Astrocyte of the cerebellum (primary cell): Measurements from ENCODE around the gene KIF5C.

Experiments used
- DNase-seq: peaks from one replicate; pipeline ENCODE4 v3.0.0-alpha.2; 2011; ENCODE audit warnings: low read depth
- H3K4me3 ChIP-seq: 2 replicates; pipeline ENCODE4 v1.5.1; 2011; ENCODE audit warnings: mild to moderate bottlenecking, low read depth, low read length, moderate library complexity
- in situ Hi-C: cut with HindIII; loops from 2 replicates; pipeline ENCODE4 v1.10.0; 2017; ENCODE audit warnings: low sequenced_read_pairs
- TF ChIP-seq, protein P1 (sequence below): IDR thresholded peaks from 2 replicates; pipeline ENCODE4 v1.5.1; 2012; ENCODE audit warnings: low read length, low read depth, moderate library complexity, mild to moderate bottlenecking; ENCODE audit errors: missing control alignments

Gene KIF5C

DNA sequence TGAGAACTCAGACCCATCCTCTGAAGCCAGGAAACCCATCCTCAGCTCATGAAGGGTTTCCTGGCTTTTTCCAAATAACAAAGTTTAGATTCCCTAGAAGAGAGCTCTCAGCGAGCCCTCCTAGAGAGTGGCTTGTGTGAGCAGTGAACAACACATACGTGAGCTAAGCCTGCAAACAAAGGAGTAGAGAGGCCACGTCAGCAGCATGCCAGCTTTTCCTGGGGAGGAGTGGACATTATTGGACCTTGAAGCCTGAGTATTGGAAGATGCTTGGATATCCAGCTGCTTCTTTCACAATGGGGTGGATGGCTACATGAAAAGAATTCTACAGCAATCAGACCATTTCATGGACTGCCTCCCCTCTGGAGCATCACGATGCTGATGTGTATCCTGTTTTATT lies 21.1 kb downstream of the KIF5C start:
- H3K4me3 ChIP-seq: no peak overlapping the region
- in situ Hi-C loops: no loop called here
- TF ChIP-seq, protein P1, sequence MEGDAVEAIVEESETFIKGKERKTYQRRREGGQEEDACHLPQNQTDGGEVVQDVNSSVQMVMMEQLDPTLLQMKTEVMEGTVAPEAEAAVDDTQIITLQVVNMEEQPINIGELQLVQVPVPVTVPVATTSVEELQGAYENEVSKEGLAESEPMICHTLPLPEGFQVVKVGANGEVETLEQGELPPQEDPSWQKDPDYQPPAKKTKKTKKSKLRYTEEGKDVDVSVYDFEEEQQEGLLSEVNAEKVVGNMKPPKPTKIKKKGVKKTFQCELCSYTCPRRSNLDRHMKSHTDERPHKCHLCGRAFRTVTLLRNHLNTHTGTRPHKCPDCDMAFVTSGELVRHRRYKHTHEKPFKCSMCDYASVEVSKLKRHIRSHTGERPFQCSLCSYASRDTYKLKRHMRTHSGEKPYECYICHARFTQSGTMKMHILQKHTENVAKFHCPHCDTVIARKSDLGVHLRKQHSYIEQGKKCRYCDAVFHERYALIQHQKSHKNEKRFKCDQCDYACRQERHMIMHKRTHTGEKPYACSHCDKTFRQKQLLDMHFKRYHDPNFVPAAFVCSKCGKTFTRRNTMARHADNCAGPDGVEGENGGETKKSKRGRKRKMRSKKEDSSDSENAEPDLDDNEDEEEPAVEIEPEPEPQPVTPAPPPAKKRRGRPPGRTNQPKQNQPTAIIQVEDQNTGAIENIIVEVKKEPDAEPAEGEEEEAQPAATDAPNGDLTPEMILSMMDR: no peak
- no peak for DNase-seq

DNA sequence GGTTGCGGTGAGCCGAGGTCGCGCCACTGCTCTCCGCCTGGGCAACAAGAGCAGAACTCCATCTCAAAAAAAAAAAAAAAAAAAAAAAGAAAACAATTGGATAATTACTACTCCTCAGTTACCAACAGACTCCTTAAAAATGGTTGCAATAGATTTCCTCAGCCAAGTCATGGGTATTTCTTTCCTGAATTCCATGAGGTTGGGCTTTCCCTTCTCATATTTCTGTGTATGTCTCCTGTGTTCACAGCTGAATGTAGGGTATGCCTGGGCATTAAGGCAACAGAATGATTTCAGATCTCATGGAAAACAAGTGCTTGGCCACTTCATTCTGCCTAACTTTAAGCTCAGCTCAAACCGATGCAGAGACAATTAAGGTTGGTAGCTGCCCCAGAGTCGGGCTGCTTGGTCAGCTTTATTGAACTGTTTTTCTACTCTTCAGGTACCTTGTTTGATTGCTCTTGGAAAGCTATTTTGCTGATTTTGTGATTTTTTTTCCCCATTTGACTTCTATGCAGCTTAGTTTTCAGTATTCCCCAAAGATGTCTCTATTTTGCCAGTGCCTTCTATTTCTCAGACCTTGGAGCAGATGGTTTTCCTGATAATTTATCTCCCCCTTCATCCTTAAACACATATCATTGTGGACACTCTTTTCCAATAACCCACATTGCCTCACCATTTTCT lies 24.8 kb downstream of the KIF5C start:
- in situ Hi-C loops: no loop called here
- DNase-seq: no peak
- TF ChIP-seq, protein P1: no peak
- H3K4me3 ChIP-seq: no peak overlapping the region

DNA sequence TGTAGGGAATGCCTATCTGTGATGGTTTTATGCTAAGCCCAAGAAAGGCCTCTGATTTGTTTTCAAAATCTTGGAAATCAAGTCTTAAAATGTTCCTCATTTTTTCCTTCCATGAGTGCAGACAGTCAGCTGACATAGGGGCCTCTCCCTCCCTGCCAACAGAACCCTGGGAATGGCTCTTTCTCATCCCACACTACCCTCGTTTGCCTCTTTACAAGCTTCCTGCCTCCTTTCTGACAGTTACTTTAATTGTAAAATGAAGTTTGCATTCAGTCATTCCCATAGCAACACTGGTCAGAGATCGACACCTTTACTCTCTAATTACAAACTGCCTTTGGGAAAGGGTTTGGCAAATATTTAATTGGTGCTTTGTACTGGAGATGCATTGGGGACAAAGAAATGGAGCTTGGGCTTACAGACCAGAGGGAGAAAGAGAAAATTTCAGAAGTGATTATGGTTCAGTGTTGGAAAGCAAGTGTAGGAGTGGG lies 25.4 kb downstream of the KIF5C start:
- no peak for DNase-seq
- in situ Hi-C loops: no loop called here
- H3K4me3 ChIP-seq: no peak overlapping the region
- TF ChIP-seq, protein P1: no peak

DNA sequence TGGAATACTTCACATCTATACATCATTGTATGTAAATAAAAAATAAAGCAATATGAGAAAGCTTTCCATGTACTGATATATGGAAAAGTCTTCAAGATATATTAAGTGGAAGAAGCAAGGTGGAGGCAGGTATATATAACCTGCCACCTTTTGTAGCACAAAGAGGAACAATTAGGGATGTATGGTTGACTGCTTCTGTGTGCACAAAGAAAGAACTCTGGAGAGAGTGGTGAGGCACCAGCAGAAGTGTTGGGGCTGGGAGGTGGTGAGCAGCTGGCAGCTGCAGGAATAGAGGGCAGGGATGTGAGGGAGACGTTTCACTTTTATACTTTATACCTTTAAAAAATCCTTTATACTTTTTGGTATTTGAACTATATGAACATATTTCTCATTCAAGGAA lies 26.1 kb downstream of the KIF5C start:
- no peak overlapping the region for H3K4me3 ChIP-seq
- DNase-seq: no peak
- TF ChIP-seq, protein P1: no peak
- in situ Hi-C loops: no loop called here

DNA sequence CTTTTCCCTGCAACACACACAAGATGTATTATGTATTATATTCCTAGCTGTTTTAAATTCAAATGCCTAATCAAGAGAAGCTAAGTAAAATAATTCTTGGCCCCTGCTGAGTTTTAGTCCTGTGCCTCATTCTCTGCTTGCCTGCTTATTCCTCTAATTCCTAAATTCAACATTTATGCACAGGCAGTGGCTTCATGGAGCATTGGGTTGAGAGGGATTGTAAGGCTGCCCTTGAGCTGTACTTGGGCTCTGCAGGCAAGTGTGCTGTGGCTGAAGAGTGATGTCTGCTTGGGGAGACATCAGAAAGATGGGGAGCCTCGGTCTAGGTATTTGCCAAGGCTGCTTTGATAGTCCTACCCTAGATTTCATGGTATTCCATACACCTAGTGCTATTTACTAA lies 27.8 kb downstream of the KIF5C start:
- TF ChIP-seq, protein P1: no peak
- in situ Hi-C loops: no loop called here
- DNase-seq: no peak

DNA sequence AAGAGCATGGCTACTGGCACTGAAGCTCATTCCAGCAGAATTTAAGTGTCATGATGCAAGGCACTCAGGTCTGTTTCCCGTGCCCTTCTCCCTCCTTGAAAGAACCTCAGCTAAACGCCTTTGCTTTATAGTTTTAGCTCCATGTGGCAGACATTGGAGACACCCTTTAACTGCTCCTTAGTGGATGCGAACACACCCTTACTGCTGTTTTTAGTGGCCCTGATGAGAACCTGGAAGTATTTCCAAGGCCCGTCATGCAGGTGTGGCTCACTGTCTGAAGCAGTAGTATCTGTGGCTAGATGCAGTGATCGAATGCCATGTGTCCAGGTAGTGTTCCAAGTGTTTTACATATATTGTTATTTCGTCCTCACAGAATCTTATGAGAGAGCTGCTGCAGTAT lies 28.3 kb downstream of the KIF5C start:
- in situ Hi-C loops: no loop called here
- TF ChIP-seq, protein P1: no peak
- H3K4me3 ChIP-seq: no peak overlapping the region
- DNase-seq: no peak

More for the DNA sequence above, 27.8 kb downstream of the KIF5C start:
- H3K4me3 ChIP-seq: no peak overlapping the region
